Esophagus squamous epithelium (tissue), 5 donors: Measurements from ENCODE around the gene COL8A2. TPM values are rescaled to one million over a fixed set of nuclear protein-coding genes. Genes with fewer than 3 reads are reported as not detected.

Experiments used
- DNase-seq: peaks from one replicate; lab custom pipeline; 2025; lab: John Stamatoyannopoulos, UW
- H3K27ac ChIP-seq, 4 donors: fragments of 200-600 bp; sonication (generic); one replicate each; pipeline ENCODE4 v1.5.1; 2016 to 2019; ENCODE audit warnings: mild to moderate bottlenecking in 1 of 4
- H3K27me3 ChIP-seq, 4 donors: fragments of 200-600 bp; sonication (generic); 1 replicate in 3 of 4; 2 replicates in 1 of 4; pipeline versions ENCODE4 v1.5.1 to v1.6.0; 2017 to 2021; ENCODE audit warnings: antibody characterized with exemption in 1 of 4
- H3K36me3 ChIP-seq, 3 donors: fragments of 200-600 bp; sonication (generic); one replicate each; pipeline ENCODE4 v1.5.1; 2016 to 2019
- H3K4me1 ChIP-seq, 3 donors: fragments of 200-600 bp; sonication (generic); one replicate each; pipeline ENCODE4 v1.5.1; 2017 to 2019
- H3K4me3 ChIP-seq, 4 donors: fragments of 200-600 bp; sonication (generic); 1 replicate in 3 of 4; 2 replicates in 1 of 4; pipeline ENCODE4 v1.5.1; 2016 to 2019; ENCODE audit warnings: mild to moderate bottlenecking in 2 of 4, moderate library complexity in 1 of 4
- H3K9me3 ChIP-seq, 3 donors: fragments of 200-600 bp; sonication (generic); one replicate each; pipeline ENCODE4 v1.5.1; 2016 to 2019
- CTCF ChIP-seq, 6 experiments: fragments of 450-650 bp in 4 of 6; fragments of 200-600 bp in 2 of 6; sonication (generic) in 2 of 6; IDR thresholded peaks; one replicate each; pipeline ENCODE4 v1.5.1; 2016 to 2019; ENCODE audit warnings: antibody characterized with exemption in 6 of 6, mild to moderate bottlenecking in 4 of 6, moderate library complexity in 4 of 6
- POLR2A ChIP-seq, 4 donors: fragments of 450-650 bp; IDR thresholded peaks; one replicate each; pipeline ENCODE4 v1.6.1; 2017; ENCODE audit warnings: antibody characterized with exemption in 4 of 4, mild to moderate bottlenecking in 4 of 4, moderate library complexity in 3 of 4
- WGBS, 2 donors: methylation state at CpG; one replicate each; pipeline ENCODE4 v1.1.5; 2018; 5-methylcytosine and 5-hydroxymethylcytosine counted together
- intact Hi-C: fragments of 100-400 bp; cut with DNase I; formaldehyde crosslinking; loops from one replicate; pipeline ENCODE4 v1.15.0; 2022
- total RNA-seq, 4 donors: library from RNA; depleted of rRNA; stranded (reverse); fragments of >200 nt; gene quantifications; one replicate each; pipeline ENCODE4 v1.1.0, GENCODE V29; 2016
- donor health status: DM: yes; HTN: yes; CAD: no.

The COL8A2 gene
- total RNA-seq, 4 donors from 2014 or later, result 4.0 to 7.4 (median 5.1) TPM

GRCh38 chr1:36070349-36070748 lies 54.7 kb downstream of the COL8A2 start:
- TF ChIP-seq CTCF (IDR thresholded peaks at IDR 0.05), result no peak
- no peak for TF ChIP-seq POLR2A (IDR thresholded peaks at IDR 0.05)
- Histone ChIP-seq H3K27ac (no peak overlapping the region), H3K36me3 (no peaks in the 10 kb centered on the region), H3K4me1 (no peaks in the 10 kb centered on the region), H3K4me3 (no peak overlapping the region), H3K9me3 (no peaks in the 10 kb centered on the region), H3K27me3 (no peaks in the 10 kb centered on the region)
- DNase-seq, result no peak
- WGBS, 2 donors, result 70 to 71% methylated on average over 2 of the region's 2 CpGs
- intact Hi-C loops, result no loop called here

- Histone ChIP-seq H3K4me1 (no peaks in the 10 kb centered on the region), H3K36me3 (no peaks in the 10 kb centered on the region), H3K27me3 (no peaks in the 10 kb centered on the region), H3K9me3 (no peaks in the 10 kb centered on the region), H3K27ac (no peak overlapping the region), H3K4me3 (no peak overlapping the region)
- TF ChIP-seq POLR2A (IDR thresholded peaks at IDR 0.05) (no peak), CTCF (IDR thresholded peaks at IDR 0.05) (no peak)
- DNase-seq, result no peak
- intact Hi-C loops, result no loop called here
- 83 to 96% methylated on average over 2 of the region's 2 CpGs for WGBS, 2 donors
Measured at GRCh38 chr1:36068866-36069265, 56.2 kb downstream of the COL8A2 start.

- Histone ChIP-seq H3K27ac (no peak overlapping the region), H3K4me1 (no peaks in the 10 kb centered on the region), H3K27me3 (no peaks in the 10 kb centered on the region), H3K9me3 (no peaks in the 10 kb centered on the region), H3K4me3 (no peak overlapping the region), H3K36me3 (no peaks in the 10 kb centered on the region)
- TF ChIP-seq POLR2A (IDR thresholded peaks at IDR 0.05), result no peak
- TF ChIP-seq CTCF (IDR thresholded peaks at IDR 0.05), result no peak
- no peak for DNase-seq
- intact Hi-C loops, result no loop called here
Measured at GRCh38 chr1:36067871-36068270, 57.2 kb downstream of the COL8A2 start.

GRCh38 chr1:36062315-36062714 lies 62.7 kb downstream of the COL8A2 start:
- Histone ChIP-seq H3K36me3 (peaks cover 0 to 11% (median 0%) of the 10 kb centered on the region in 3 donors), H3K4me1 (no peaks in the 10 kb centered on the region), H3K4me3 (no peak overlapping the region), H3K27ac (no peak overlapping the region), H3K27me3 (no peaks in the 10 kb centered on the region), H3K9me3 (no peaks in the 10 kb centered on the region)
- intact Hi-C loops, result no loop called here
- DNase-seq, result no peak
- WGBS, 2 donors, result 64 to 78% methylated on average over 1 of the region's 1 CpG
- TF ChIP-seq POLR2A (IDR thresholded peaks at IDR 0.05), result no peak
- TF ChIP-seq CTCF (IDR thresholded peaks at IDR 0.05), result no peak

GRCh38 chr1:36055706-36056105 lies 69.3 kb downstream of the COL8A2 start:
- Histone ChIP-seq H3K27me3 (no peaks in the 10 kb centered on the region), H3K36me3 (peaks cover 0 to 41% (median 5%) of the 10 kb centered on the region in 3 donors), H3K4me1 (no peaks in the 10 kb centered on the region), H3K27ac (no peak overlapping the region), H3K9me3 (no peaks in the 10 kb centered on the region), H3K4me3 (no peak overlapping the region)
- intact Hi-C loops, result no loop called here
- 74 to 86% methylated on average over 5 of the region's 5 CpGs for WGBS, 2 donors
- TF ChIP-seq CTCF (IDR thresholded peaks at IDR 0.05) (no peak), POLR2A (IDR thresholded peaks at IDR 0.05) (no peak)
- DNase-seq, result no peak
